ENCODE data around the gene FNIP2. TPM values are rescaled to one million over a fixed set of nuclear protein-coding genes. Genes with fewer than 3 reads are reported as not detected.

Gene FNIP2
- polyA plus RNA-seq, 1 donor from 2014 or later: 51.7 TPM

GRCh38 chr4:158778156-158778711 lies 9.4 kb downstream of the FNIP2 start:
- no peaks in the 10 kb centered on the region for H3F3A ChIP-seq (ENCODE audit: insufficient read depth, low read length, poor library complexity, severe bottlenecking)
- H3K9ac ChIP-seq (ENCODE audit: low read length): no peak overlapping the region
- no peaks in the 10 kb centered on the region for H3K27me3 ChIP-seq (ENCODE audit: insufficient read depth, low read depth, low read length)
- H2AFZ ChIP-seq (ENCODE audit: low read depth, low read length): no peak overlapping the region
- no peaks in the 10 kb centered on the region for H3K36me3 ChIP-seq (ENCODE audit: insufficient read depth, low read length)
- peaks cover 80% of the 10 kb centered on the region for H3K79me2 ChIP-seq (replicated peaks; ENCODE audit: insufficient read depth, low read length)
- H3K4me3 ChIP-seq (ENCODE audit: low read length): no peak overlapping the region
- H3K9me3 ChIP-seq (ENCODE audit: low read length): no peaks in the 10 kb centered on the region
- no peak overlapping the region for H3K27ac ChIP-seq (ENCODE audit: low read length)
- peaks cover 10% of the 10 kb centered on the region for H4K20me1 ChIP-seq (ENCODE audit: insufficient read depth)
- TF ChIP-seq POLR2AphosphoS5 (IDR thresholded peaks at IDR 0.05) (no peak), EZH2 (IDR thresholded peaks at IDR 0.05; ENCODE audit: borderline replicate concordance, insufficient read depth, low read length, poor library complexity, severe bottlenecking) (no peak), REST (IDR thresholded peaks at IDR 0.05; ENCODE audit: borderline replicate concordance) (no peak), SMC3 (conservative IDR thresholded peaks at IDR 0.05; ENCODE audit: poor library complexity) (no peak), MXI1 (conservative IDR thresholded peaks at IDR 0.05; ENCODE audit: poor library complexity, severe bottlenecking) (no peak), RAD21 (conservative IDR thresholded peaks at IDR 0.05) (no peak), EP300 (conservative IDR thresholded peaks at IDR 0.05; ENCODE audit: poor library complexity, severe bottlenecking) (no peak), TAF1 (IDR thresholded peaks at IDR 0.05; ENCODE audit: low read depth) (no peak)
- TF ChIP-seq, protein P1, sequence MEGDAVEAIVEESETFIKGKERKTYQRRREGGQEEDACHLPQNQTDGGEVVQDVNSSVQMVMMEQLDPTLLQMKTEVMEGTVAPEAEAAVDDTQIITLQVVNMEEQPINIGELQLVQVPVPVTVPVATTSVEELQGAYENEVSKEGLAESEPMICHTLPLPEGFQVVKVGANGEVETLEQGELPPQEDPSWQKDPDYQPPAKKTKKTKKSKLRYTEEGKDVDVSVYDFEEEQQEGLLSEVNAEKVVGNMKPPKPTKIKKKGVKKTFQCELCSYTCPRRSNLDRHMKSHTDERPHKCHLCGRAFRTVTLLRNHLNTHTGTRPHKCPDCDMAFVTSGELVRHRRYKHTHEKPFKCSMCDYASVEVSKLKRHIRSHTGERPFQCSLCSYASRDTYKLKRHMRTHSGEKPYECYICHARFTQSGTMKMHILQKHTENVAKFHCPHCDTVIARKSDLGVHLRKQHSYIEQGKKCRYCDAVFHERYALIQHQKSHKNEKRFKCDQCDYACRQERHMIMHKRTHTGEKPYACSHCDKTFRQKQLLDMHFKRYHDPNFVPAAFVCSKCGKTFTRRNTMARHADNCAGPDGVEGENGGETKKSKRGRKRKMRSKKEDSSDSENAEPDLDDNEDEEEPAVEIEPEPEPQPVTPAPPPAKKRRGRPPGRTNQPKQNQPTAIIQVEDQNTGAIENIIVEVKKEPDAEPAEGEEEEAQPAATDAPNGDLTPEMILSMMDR (IDR thresholded peaks at IDR 0.05; ENCODE audit: poor library complexity, severe bottlenecking): no peak
- no peaks in the 10 kb centered on the region for H3K9me2 ChIP-seq (ENCODE audit: insufficient read depth, low read length)
- no peak overlapping the region for H3K4me2 ChIP-seq (ENCODE audit: low read length)

DNA sequence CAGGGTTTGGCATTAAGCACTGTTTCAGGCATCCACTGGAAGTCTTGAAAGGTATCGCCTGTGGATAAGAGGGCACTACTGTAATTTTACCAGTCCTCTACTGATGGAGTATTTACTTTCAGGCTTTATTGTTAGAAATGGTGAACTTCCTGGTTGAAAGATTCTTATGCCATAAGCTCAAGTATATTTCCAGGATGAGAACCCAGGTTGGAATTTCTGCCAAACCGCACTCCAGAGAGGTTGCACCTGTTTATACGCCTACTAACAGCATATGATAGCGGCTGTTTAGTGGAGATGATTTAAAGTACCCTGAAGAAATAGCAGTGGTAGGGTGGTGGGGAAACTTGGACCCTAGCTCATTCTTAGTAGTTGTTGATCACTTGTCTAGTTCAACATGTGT lies 9.9 kb downstream of the FNIP2 start:
- Histone ChIP-seq H3K9me2 (ENCODE audit: insufficient read depth, low read length) (no peaks in the 10 kb centered on the region), H3K27me3 (ENCODE audit: insufficient read depth, low read depth, low read length) (no peaks in the 10 kb centered on the region), H3K36me3 (ENCODE audit: insufficient read depth, low read length) (no peaks in the 10 kb centered on the region), H3F3A (ENCODE audit: insufficient read depth, low read length, poor library complexity, severe bottlenecking) (no peaks in the 10 kb centered on the region), H4K20me1 (ENCODE audit: insufficient read depth) (peaks cover 10% of the 10 kb centered on the region), H3K27ac (ENCODE audit: low read length) (no peak overlapping the region), H3K4me2 (ENCODE audit: low read length) (no peak overlapping the region), H3K9me3 (ENCODE audit: low read length) (no peaks in the 10 kb centered on the region), H3K79me2 (replicated peaks; ENCODE audit: insufficient read depth, low read length) (peaks cover 75% of the 10 kb centered on the region), H3K4me3 (ENCODE audit: low read length) (no peak overlapping the region), H3K9ac (ENCODE audit: low read length) (no peak overlapping the region), H2AFZ (ENCODE audit: low read depth, low read length) (no peak overlapping the region)
- TF ChIP-seq EP300 (conservative IDR thresholded peaks at IDR 0.05; ENCODE audit: poor library complexity, severe bottlenecking): no peak
- no peak for TF ChIP-seq SMC3 (conservative IDR thresholded peaks at IDR 0.05; ENCODE audit: poor library complexity)
- TF ChIP-seq, protein P1 (IDR thresholded peaks at IDR 0.05; ENCODE audit: poor library complexity, severe bottlenecking): no peak
- TF ChIP-seq RAD21 (conservative IDR thresholded peaks at IDR 0.05): no peak
- no peak for TF ChIP-seq REST (IDR thresholded peaks at IDR 0.05; ENCODE audit: borderline replicate concordance)
- no peak for TF ChIP-seq EZH2 (IDR thresholded peaks at IDR 0.05; ENCODE audit: borderline replicate concordance, insufficient read depth, low read length, poor library complexity, severe bottlenecking)
- no peak for TF ChIP-seq TAF1 (IDR thresholded peaks at IDR 0.05; ENCODE audit: low read depth)
- TF ChIP-seq POLR2AphosphoS5 (IDR thresholded peaks at IDR 0.05): no peak
- TF ChIP-seq MXI1 (conservative IDR thresholded peaks at IDR 0.05; ENCODE audit: poor library complexity, severe bottlenecking): no peak

Measured in neural cell (in vitro differentiated cells).